ENCODE measurements around the gene VPS13D. TPM values are rescaled to one million over a fixed set of nuclear protein-coding genes. Genes with fewer than 3 reads are reported as not detected.

The VPS13D gene
- total and polyA plus RNA-seq, 2 donors (not counting 3 experiments of a cell fraction or from before 2014, with no cell fraction given): 13.6 to 48.5 TPM

DNA sequence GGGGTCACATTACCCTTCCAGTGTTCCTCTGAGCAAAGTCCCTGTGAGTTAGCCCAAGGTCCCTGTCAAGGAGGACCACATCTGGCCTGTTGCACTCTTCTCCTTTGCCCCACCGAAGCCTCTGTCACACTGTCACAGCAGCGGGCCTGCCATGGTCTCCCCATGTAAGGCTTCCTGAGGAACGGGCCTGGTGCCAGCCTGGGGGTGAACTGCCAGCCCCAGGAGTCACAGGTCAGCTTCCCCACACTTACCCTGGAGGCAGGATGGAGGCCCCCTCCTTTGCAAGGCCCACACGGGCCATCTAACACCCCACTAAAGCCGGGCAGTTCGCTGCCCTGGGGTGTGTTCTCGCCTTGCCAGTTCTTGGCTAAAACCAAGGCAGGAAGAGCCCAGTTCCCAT is 48.9 kb upstream of the VPS13D start:
- no peak overlapping the region for H2AFZ ChIP-seq (ENCODE audit: low read depth, low read length)
- CTCF ChIA-PET: interaction anchor here (8.1 kb wide), 1 partner anchor 55 kb away, joined by 70 read pairs; no protein-coding TSS in a partner anchor
- H3K4me2 ChIP-seq (ENCODE audit: insufficient read depth, low read length): no peak overlapping the region
- FAIRE-seq (no peak), DNase-seq (ENCODE audit: low read depth, low spot score) (no peak)
- no peaks in the 10 kb centered on the region for H3K36me3 ChIP-seq (ENCODE audit: control insufficient read depth in 2 of 2, extremely low read depth in 1 of 2, insufficient read depth in 2 of 2, low read length in 2 of 2)
- intact Hi-C loops (cut with micrococcal nuclease) (no loop called here), dilution Hi-C loops (cut with MboI; ENCODE audit: extremely low pct_ligation_motif_present, low sequenced_read_pairs) (no loop called here)
- H3K27me3 ChIP-seq (ENCODE audit: control insufficient read depth in 2 of 2, insufficient read depth in 2 of 2, low read length in 2 of 2): no peaks in the 10 kb centered on the region
- no TSS peak for BruUV-seq (replicated peaks)
- H3K9me1 ChIP-seq (replicated peaks; ENCODE audit: control insufficient read depth, extremely low read depth, insufficient read depth, low read length): no peaks in the 10 kb centered on the region
- POLR2A ChIA-PET: no interaction called here
- no peaks in the 10 kb centered on the region for H3K9me3 ChIP-seq (replicated peaks; ENCODE audit: control insufficient read depth, insufficient read depth, low read length)
- no peak overlapping the region for H3K27ac ChIP-seq (ENCODE audit: insufficient read depth, low read depth, low read length)
- H3K4me3 ChIP-seq (replicated peaks in 1 of 3; ENCODE audit: insufficient read depth in 1 of 3, low read depth in 1 of 3, low read length in 3 of 3): no peak overlapping the region
- TF ChIP-seq GATA2 (IDR thresholded peaks at IDR 0.05; ENCODE audit: insufficient read depth, insufficient read length, low read depth, low read length): no peak
- no peak for TF ChIP-seq JUN (IDR thresholded peaks at IDR 0.05; ENCODE audit: borderline replicate concordance, insufficient read depth, insufficient read length, low read depth)
- TF ChIP-seq MAX (IDR thresholded peaks at IDR 0.05; ENCODE audit: insufficient read depth, insufficient read length): no peak
- no peak for TF ChIP-seq FOS (IDR thresholded peaks at IDR 0.05; ENCODE audit: borderline replicate concordance, insufficient read depth, low read length)
- no peak for TF ChIP-seq POLR2AphosphoS5 (IDR thresholded peaks at IDR 0.05; ENCODE audit: insufficient read depth, low read depth, low read length)
- no peak for TF ChIP-seq POLR2A (IDR thresholded peaks at IDR 0.05; ENCODE audit: low read depth, low read length)
- TF ChIP-seq EZH2 (IDR thresholded peaks at IDR 0.05; ENCODE audit: borderline replicate concordance, low read depth, low read length, severe bottlenecking): no peak
- TF ChIP-seq CTCF (IDR thresholded peaks at IDR 0.05; ENCODE audit: extremely low read depth in 1 of 2, insufficient read depth in 1 of 2, low read depth in 1 of 2, low read length in 2 of 2): no peak
- TF ChIP-seq MYC (IDR thresholded peaks at IDR 0.05; ENCODE audit: low read depth, low read length): no peak
- H4K20me1 ChIP-seq (replicated peaks; ENCODE audit: control insufficient read depth, extremely low read depth, insufficient read depth, low read length): no peaks in the 10 kb centered on the region
- peaks cover 8% of the 10 kb centered on the region for H3K79me2 ChIP-seq (ENCODE audit: control insufficient read depth, insufficient read depth, low read length)
- H3K9ac ChIP-seq (replicated peaks; ENCODE audit: extremely low read depth, insufficient read depth, low read length): no peak overlapping the region
- H3K4me1 ChIP-seq (ENCODE audit: control insufficient read depth, extremely low read depth, insufficient read depth, low read length): peaks cover 44% of the 10 kb centered on the region

Measured in endothelial cell of umbilical vein (primary cell).